Osteocyte (in vitro differentiated cells): ENCODE measurements around the gene HMGCS2. TPM values are rescaled to one million over a fixed set of nuclear protein-coding genes. Genes with fewer than 3 reads are reported as not detected.

Source experiments
- DNase-seq: peaks from one replicate; pipeline ENCODE4 v3.0.0; 2021; ENCODE audit warnings: mixed read lengths; ENCODE audit not compliant: unreplicated experiment; ENCODE audit errors: extremely low spot score
- H3K27ac Mint-ChIP-seq: one replicate; pipeline ENCODE4 v1.8.0; 2021; ENCODE audit warnings: mild to moderate bottlenecking, mixed read lengths; ENCODE audit not compliant: unreplicated experiment
- H3K27me3 Mint-ChIP-seq: one replicate; pipeline ENCODE4 v1.8.0; 2021; ENCODE audit warnings: mixed read lengths; ENCODE audit not compliant: unreplicated experiment
- H3K36me3 Mint-ChIP-seq: one replicate; pipeline ENCODE4 v1.8.0; 2021; ENCODE audit warnings: mixed read lengths; ENCODE audit not compliant: unreplicated experiment
- H3K4me1 Mint-ChIP-seq: one replicate; pipeline ENCODE4 v1.8.0; 2021; ENCODE audit warnings: mixed read lengths; ENCODE audit not compliant: unreplicated experiment
- H3K4me3 Mint-ChIP-seq: one replicate; pipeline ENCODE4 v1.8.0; 2021; ENCODE audit warnings: mild to moderate bottlenecking, moderate library complexity, mixed read lengths; ENCODE audit not compliant: unreplicated experiment
- H3K9me3 Mint-ChIP-seq: one replicate; pipeline ENCODE4 v1.8.0; 2021; ENCODE audit warnings: mixed read lengths; ENCODE audit not compliant: unreplicated experiment
- total RNA-seq: library from RNA; stranded (reverse); gene quantifications from 2 replicates; pipeline ENCODE4 v1.2.1, GENCODE V29; 2021
- TF ChIP-seq, protein P1 (sequence below): fragments of 200-600 bp; sonication (generic); IDR thresholded peaks from 2 replicates; pipeline ENCODE4 v1.5.0; 2021; ENCODE audit warnings: antibody characterized with exemption, mild to moderate bottlenecking, moderate library complexity

Gene HMGCS2
- total RNA-seq, 1 donor from 2014 or later: not detected

DNA sequence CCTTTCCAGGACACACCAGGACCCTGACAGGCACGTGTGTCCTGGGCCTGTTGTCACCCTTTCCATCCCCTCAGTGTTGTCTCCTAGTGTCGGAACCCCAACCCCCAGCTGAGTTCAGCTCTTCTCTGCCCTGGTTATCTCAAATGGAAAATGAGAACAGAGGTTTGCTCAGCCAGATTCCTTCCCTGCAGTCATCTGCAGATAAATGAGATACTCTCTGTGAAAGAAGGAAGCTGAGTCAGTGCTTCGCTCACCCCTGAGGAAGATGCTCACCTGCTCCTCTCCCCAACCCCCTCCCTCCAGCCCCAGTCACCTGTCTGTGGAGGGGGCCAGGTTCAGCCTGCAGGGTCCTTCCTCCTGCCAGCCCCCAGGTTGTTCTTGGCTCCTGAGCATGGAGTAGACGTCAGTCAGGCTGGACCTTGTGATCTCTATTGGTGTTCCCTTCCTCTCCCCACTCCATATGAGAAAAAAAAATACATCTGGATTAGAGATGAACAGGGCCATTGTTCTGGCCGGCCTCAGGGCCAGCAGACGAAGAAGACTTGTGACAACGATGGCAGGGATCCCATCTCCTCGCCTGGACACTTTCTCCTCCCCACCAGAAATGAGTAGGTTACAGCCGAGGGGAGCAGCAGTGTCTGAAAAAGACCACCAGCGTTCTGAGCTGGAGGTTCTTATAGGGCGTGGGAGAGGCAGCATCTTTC, 36.1 kb downstream of the HMGCS2 start:
- Mint-ChIP-seq H3K4me3 (no peak overlapping the region), H3K27me3 (no peaks in the 10 kb centered on the region), H3K4me1 (peaks cover 1% of the 10 kb centered on the region), H3K27ac (no peak overlapping the region), H3K9me3 (no peaks in the 10 kb centered on the region), H3K36me3 (peaks cover 73% of the 10 kb centered on the region)
- no peak for DNase-seq
- TF ChIP-seq, protein P1, sequence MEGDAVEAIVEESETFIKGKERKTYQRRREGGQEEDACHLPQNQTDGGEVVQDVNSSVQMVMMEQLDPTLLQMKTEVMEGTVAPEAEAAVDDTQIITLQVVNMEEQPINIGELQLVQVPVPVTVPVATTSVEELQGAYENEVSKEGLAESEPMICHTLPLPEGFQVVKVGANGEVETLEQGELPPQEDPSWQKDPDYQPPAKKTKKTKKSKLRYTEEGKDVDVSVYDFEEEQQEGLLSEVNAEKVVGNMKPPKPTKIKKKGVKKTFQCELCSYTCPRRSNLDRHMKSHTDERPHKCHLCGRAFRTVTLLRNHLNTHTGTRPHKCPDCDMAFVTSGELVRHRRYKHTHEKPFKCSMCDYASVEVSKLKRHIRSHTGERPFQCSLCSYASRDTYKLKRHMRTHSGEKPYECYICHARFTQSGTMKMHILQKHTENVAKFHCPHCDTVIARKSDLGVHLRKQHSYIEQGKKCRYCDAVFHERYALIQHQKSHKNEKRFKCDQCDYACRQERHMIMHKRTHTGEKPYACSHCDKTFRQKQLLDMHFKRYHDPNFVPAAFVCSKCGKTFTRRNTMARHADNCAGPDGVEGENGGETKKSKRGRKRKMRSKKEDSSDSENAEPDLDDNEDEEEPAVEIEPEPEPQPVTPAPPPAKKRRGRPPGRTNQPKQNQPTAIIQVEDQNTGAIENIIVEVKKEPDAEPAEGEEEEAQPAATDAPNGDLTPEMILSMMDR: no peak

DNA sequence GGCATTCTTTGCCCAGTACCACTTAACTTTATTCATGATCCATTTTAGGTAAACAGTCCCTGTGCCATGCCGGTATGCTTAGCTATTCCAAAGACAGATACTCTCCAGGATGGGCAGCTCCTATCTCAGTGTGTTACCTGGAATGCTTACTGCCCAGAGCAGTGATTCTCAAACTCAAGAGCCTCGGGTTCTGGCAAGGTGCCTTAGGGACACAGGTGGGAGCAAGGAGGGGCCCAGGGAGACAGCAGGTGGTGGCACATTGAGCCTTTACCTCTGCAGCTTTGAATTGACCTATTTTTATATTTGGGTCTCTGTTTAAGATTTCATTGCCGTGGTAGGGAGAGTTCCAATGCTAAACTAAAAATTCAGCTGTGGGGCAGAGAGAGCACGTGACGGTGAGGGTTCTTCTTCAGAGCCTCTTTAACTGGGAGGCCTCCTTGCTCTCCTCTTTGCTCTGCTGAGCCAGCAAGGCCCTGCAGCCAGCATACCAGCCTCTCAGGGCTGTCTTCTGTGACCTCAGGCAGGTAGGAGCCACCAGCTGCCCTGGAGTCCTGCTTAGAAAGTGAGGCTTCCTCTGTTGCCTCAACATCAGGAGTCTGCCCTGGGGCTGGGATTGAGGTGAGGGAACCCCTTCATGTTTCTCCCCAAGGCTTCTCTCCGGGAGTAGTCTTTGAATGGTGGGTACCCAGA, 36.8 kb downstream of the HMGCS2 start:
- H3K36me3 Mint-ChIP-seq: peaks cover 74% of the 10 kb centered on the region
- TF ChIP-seq, protein P1: no peak

DNA sequence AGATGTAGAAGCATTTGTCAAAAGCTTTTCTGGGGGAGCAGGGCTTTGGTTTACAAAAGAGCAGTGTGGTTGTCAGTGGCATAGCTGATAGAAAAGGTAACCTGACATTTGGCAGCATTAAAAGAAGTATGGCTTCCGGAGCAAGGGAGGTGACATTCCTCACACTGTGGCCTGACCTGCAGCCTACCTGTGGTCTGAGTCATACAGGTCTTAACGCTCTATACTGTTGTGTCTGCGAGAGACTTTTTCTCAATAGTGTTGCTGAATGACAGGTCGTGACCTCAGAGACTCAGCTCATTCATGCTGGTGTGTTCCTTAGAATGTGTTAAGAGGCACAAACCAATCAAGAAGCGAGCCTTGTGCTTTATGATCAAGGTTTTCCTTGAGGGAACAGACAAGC, 37.6 kb downstream of the HMGCS2 start:
- H3K9me3 Mint-ChIP-seq: no peaks in the 10 kb centered on the region
- no peak overlapping the region for H3K27ac Mint-ChIP-seq
- no peak for DNase-seq
- TF ChIP-seq, protein P1: no peak
- H3K4me1 Mint-ChIP-seq: no peaks in the 10 kb centered on the region
- H3K4me3 Mint-ChIP-seq: no peak overlapping the region
- H3K36me3 Mint-ChIP-seq: peaks cover 75% of the 10 kb centered on the region
- no peaks in the 10 kb centered on the region for H3K27me3 Mint-ChIP-seq

More for the DNA sequence above, 36.8 kb downstream of the HMGCS2 start:
- no peak overlapping the region for H3K27ac Mint-ChIP-seq
- H3K4me3 Mint-ChIP-seq: no peak overlapping the region
- no peaks in the 10 kb centered on the region for H3K4me1 Mint-ChIP-seq
- no peaks in the 10 kb centered on the region for H3K27me3 Mint-ChIP-seq
- H3K9me3 Mint-ChIP-seq: no peaks in the 10 kb centered on the region
- no peak for DNase-seq

DNA sequence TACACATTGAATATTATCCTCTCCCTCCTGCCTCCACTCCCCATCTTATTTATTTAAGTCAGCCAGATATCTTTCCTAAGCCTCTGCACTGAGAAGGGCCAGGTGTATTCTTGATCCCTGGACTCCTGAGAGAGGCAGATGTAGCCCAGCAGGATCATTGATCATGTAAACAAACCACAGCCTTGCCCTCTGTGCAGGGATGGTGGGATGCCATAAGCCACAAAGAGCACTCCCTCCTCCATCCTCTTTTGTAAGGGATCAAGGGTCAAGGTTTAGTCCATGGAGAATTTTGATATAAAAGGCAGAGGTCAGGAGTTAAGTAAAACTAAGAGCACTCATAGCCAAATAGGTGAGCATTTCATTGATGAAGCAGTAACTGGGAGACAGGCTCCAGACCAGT, 39.7 kb downstream of the HMGCS2 start:
- peaks cover 71% of the 10 kb centered on the region for H3K36me3 Mint-ChIP-seq
- H3K27me3 Mint-ChIP-seq: no peaks in the 10 kb centered on the region
- TF ChIP-seq, protein P1: no peak
- no peaks in the 10 kb centered on the region for H3K9me3 Mint-ChIP-seq
- no peak overlapping the region for H3K27ac Mint-ChIP-seq
- DNase-seq: no peak
- no peak overlapping the region for H3K4me3 Mint-ChIP-seq
- no peaks in the 10 kb centered on the region for H3K4me1 Mint-ChIP-seq

DNA sequence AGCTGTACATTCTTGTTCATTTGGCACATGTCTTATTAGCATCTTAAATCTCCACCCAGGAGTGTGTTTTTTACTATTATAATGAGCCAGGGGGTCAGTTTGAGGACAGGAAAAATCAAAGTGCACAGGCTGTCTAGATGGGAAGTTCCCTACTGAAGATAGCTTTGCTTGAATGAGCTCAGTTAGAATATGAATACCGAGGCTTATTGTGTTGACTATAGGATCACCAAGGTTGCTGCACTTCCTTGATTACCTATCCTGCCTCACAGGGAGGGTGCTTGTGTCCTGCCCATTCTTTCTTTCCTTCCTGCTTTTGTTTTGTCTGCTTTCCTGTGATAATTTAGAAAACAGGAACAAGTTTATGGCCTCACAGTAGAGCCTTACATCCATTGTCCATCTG, 40.7 kb downstream of the HMGCS2 start:
- Mint-ChIP-seq H3K27me3 (no peaks in the 10 kb centered on the region), H3K36me3 (peaks cover 81% of the 10 kb centered on the region), H3K9me3 (no peaks in the 10 kb centered on the region), H3K4me1 (no peaks in the 10 kb centered on the region), H3K4me3 (no peak overlapping the region), H3K27ac (no peak overlapping the region)
- TF ChIP-seq, protein P1: no peak
- DNase-seq: no peak
